DMS53 (cell line): ENCODE measurements around the gene MAP3K8.
A peak's percentile ranks its signal among the peaks of the same experiment; 100 is the strongest.

Source experiments
- DNase-seq: peaks from one replicate; lab custom pipeline; 2025; lab: John Stamatoyannopoulos, UW

Gene MAP3K8

GRCh38 chr10:30433730-30434272 lies at the start of gene MAP3K8:
Gene MAP3K8 (plus strand): TSS chr10:30434184. CDS start chr10:30438939, 4,755 bp downstream.
- DNase-seq: peak; percentile 93

- DNase-seq: peak; percentile 86
These were observed 49.2 kb upstream of the MAP3K8 start for GRCh38 chr10:30384701-30385201.

- no peak for DNase-seq
These were observed 47.0 kb upstream of the MAP3K8 start for GRCh38 chr10:30386801-30387588.

DNA sequence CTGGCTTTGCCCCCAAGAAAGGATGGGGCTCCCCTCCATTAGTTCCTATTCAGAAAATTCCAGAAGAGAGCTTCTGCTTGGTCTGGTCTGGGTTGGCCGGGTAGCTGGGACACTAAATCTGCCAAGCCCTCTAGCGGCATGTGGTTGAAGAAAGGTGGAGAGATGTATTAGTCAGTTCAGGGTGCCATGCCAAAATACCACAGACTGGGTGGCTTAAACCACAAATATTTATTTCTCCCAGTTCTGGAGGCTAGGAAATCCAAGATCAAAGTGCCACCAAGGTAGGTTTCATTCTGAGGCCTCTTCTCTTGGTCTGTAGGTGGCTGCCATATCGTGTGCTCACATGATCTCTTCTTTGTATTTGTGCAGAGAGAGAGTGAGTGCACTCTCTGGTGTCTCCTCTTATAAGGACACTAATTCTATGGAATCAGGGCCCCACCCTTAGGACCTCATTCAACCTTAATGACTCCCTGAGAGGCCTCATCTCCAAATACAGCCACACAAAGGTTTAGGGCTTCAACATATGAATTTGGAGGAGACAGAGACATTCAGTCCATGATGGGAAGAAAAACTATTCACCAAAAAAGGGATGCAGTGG lies 46.2 kb upstream of the MAP3K8 start:
- DNase-seq: no peak

DNA sequence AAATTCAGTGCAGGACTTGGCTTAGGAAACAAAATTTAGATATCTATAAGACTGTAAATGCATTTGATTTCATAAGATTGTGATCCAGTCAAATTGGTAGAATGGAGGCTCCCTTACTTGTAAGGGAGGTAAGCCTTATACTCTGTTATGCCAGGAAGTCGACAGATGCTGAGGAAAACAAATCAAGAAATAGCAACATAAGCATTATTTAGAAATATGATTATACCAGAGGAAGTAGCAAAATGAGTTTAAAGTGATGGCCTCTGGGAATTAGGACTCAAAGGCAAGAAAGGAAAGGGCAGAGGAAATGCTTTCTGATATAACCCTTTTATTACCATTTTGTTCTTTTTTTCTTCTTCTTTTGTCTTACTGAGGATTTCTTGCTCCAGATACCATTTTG lies 44.4 kb upstream of the MAP3K8 start:
- DNase-seq: no peak

GRCh38 chr10:30390207-30390606 lies 43.8 kb upstream of the MAP3K8 start:
- DNase-seq: no peak

DNA sequence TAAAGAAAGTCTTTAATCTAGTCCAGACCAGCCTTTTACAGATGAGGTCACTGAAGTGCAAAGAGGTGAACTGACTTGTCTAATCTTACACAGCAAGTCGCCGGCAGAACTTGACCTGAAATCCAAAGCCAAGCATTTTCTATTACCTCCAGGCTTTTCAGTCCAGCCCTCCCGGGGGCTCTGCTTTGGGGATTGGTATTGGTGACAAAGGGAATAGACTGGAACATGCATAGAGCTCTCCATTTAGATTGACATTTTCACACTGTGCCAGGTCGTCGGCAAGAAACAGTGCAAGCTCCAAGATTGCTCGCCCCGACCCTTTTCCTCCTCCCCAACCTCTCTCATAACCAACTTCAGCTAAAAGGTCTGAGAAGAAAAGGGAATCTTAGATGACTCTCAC lies 42.7 kb upstream of the MAP3K8 start:
- DNase-seq: no peak

- DNase-seq: peak; percentile 87
These were observed 41.4 kb upstream of the MAP3K8 start for GRCh38 chr10:30392564-30392990.

GRCh38 chr10:30396293-30396692 lies 37.7 kb upstream of the MAP3K8 start:
- DNase-seq: no peak

DNA sequence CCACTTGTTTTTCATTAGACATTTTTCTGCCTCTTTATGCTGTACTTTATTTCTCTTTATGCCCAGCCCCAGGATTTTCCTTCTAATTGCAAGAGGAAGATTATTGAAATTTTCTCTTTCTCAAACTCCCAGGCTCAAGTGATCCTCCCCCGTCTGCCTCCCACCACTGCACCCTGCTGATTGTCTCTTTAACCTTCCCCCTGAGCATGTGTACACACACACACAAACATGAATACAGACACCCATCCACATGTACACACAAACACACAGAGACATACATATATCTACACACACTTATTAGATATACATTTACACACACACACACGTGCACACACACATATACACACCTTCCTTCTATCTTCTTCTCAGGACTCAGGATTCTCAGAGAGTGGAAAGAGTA lies 37.3 kb upstream of the MAP3K8 start:
- no peak for DNase-seq

GRCh38 chr10:30398193-30398592 lies 35.8 kb upstream of the MAP3K8 start:
- DNase-seq: no peak

GRCh38 chr10:30398788-30399187 lies 35.2 kb upstream of the MAP3K8 start:
- DNase-seq: no peak

GRCh38 chr10:30403494-30403893 lies 30.5 kb upstream of the MAP3K8 start:
- DNase-seq: no peak

- no peak for DNase-seq
These were observed 29.4 kb upstream of the MAP3K8 start for GRCh38 chr10:30404540-30404939.

GRCh38 chr10:30411263-30411662 lies 22.7 kb upstream of the MAP3K8 start:
- DNase-seq: no peak

- no peak for DNase-seq
These were observed 21.1 kb upstream of the MAP3K8 start for GRCh38 chr10:30412901-30413300.

GRCh38 chr10:30413996-30414576 lies 19.9 kb upstream of the MAP3K8 start:
- DNase-seq: peak; percentile 80

GRCh38 chr10:30415593-30415992 lies 18.4 kb upstream of the MAP3K8 start:
- DNase-seq: no peak

DNA sequence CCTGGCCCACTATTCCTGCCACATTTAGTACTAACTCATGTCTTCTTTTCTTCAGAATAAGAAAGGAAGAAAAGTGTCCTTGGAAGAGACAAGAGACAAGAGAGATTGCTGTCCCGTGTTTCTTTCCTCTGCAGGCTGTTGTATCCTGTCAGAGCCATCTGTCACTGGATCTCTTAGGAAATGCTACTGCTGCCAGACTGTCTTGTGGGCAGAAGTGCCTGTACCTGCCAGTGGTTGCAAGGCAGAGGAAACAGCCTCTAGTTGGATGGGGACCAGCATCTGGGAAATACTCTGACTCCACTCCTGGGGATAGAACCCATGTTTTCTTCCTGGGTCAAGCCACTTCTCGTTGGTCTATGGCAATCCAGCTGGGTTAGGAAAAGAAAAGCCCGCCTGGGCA lies 16.7 kb upstream of the MAP3K8 start:
- no peak for DNase-seq

DNA sequence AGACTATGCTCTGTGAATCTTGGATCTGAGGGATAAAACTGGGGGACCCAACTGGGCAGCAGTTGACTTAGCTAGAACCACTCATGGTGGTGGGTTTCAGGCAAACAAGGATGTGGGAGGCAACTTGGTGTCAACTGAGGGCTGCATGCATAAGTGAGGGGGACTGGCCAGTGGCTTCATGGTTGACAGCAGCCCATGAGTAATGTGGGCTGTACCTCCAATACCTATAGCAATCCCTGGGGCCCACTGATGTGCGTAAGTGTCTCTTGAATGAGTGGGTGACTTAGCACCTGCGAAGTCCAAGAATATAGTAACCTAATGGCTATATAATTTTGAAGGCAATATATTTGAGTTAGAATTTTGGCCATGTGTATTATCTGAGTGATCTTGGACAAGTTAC lies 13.7 kb upstream of the MAP3K8 start:
- no peak for DNase-seq

DNA sequence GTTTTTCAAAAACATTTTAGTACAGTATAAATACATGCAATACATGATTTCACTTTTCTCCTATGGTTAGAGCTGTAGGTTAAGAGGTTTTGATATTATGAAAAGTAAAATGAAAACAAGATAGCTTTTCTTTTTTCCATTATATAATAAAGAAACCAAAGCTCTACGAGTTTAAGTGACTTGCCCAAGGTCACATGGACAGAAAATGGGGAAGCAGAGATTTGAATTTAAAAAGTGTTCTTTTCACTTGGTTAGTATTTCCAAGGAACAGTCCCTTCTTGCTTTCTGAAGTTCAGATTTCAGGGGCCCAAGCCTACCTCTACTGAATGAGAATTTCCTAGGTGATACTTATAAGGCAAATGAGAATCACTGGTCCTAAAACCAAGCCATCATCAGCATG lies 13.2 kb upstream of the MAP3K8 start:
- no peak for DNase-seq

GRCh38 chr10:30422151-30422695 lies 11.8 kb upstream of the MAP3K8 start:
- DNase-seq: no peak
